SK-N-SH (cell line): ENCODE measurements around the gene MYO9B. TPM values are rescaled to one million over a fixed set of nuclear protein-coding genes. Genes with fewer than 3 reads are reported as not detected.
A peak's percentile ranks its signal among the peaks of the same experiment; 100 is the strongest.

Source experiments
- CTCF ChIA-PET: fragments of 300-600, 350-600 bp; formaldehyde crosslinking; extraction: SDS; loops from one replicate; lab custom pipeline; 2021; lab: Yijun Ruan, JAX
- POLR2A ChIA-PET: fragments of 350-600 bp; sonication (Branson Sonifier 250); formaldehyde crosslinking; extraction: SDS; loops from one replicate; lab custom pipeline; 2020; ENCODE audit warnings: antibody characterized with exemption, inconsistent platforms; lab: Yijun Ruan, JAX
- DNase-seq: peaks from one replicate; pipeline ENCODE4 v3.0.0; 2012
- H2AFZ ChIP-seq: fragments of 200-600 bp; sonication (generic); 2 replicates; pipeline ENCODE4 v1.8.1; 2016; ENCODE audit warnings: antibody characterized with exemption, mild to moderate bottlenecking, low read depth
- H3F3A ChIP-seq: fragments of 200-600 bp; sonication (generic); replicated peaks from 2 replicates; pipeline ENCODE3; 2016; ENCODE audit warnings: antibody characterized with exemption, mild to moderate bottlenecking; ENCODE audit not compliant: insufficient read depth
- H3K27ac ChIP-seq, 2 experiments: fragments of 200-500 bp in 1 of 2; fragments of 200-600 bp in 1 of 2; sonication (Bioruptor generic) in 1 of 2; sonication (generic), shearing (Covaris generic) in 1 of 2; 2 replicates each; pipeline versions ENCODE4 v1.5.1 to v1.6.1; 2014 to 2016; ENCODE audit warnings: low read depth in 2 of 2, inconsistent platforms in 1 of 2, low read length in 1 of 2, mild to moderate bottlenecking in 1 of 2, mixed read lengths in 1 of 2
- H3K27me3 ChIP-seq: fragments of 200-600 bp; sonication (generic), shearing (Covaris generic); 2 replicates; pipeline ENCODE4 v1.6.1; 2016; ENCODE audit warnings: mixed run types; ENCODE audit not compliant: insufficient read depth
- H3K36me3 ChIP-seq, 2 experiments: fragments of 200-500 bp in 1 of 2; fragments of 200-600 bp in 1 of 2; sonication (Bioruptor generic) in 1 of 2; sonication (generic) in 1 of 2; replicated peaks in 1 of 2; 2 replicates each; pipeline versions ENCODE3 to v1.5.1; 2014 to 2016; ENCODE audit warnings: low read length in 1 of 2, mild to moderate bottlenecking in 1 of 2; ENCODE audit not compliant: insufficient read depth in 2 of 2, control insufficient read depth in 1 of 2
- H3K4me1 ChIP-seq, 2 experiments: fragments of 200-500 bp in 1 of 2; fragments of 200-600 bp in 1 of 2; sonication (Bioruptor generic) in 1 of 2; sonication (generic), shearing (Covaris generic) in 1 of 2; 2 replicates each; pipeline versions ENCODE4 v1.5.1 to v1.6.1; 2014 to 2016; ENCODE audit warnings: low read depth in 1 of 2, low read length in 1 of 2, mixed run types in 1 of 2; ENCODE audit not compliant: insufficient read depth in 2 of 2, control insufficient read depth in 1 of 2
- H3K4me2 ChIP-seq: fragments of 200-600 bp; sonication (generic), shearing (Covaris generic); 2 replicates; pipeline ENCODE4 v1.6.1; 2017; ENCODE audit warnings: mixed run types
- H3K4me3 ChIP-seq, 2 experiments: fragments of 200-500 bp in 1 of 2; fragments of 200-600 bp in 1 of 2; sonication (Bioruptor generic) in 1 of 2; sonication (generic), shearing (Covaris generic) in 1 of 2; 2 replicates each; pipeline versions ENCODE4 v1.5.1 to v1.8.1; 2014 to 2016; ENCODE audit warnings: low read depth in 2 of 2, inconsistent platforms in 1 of 2, low read length in 1 of 2, mild to moderate bottlenecking in 1 of 2, mixed read lengths in 1 of 2, moderate library complexity in 1 of 2
- H3K79me2 ChIP-seq: fragments of 200-600 bp; sonication (generic); 2 replicates; pipeline ENCODE4 v1.8.1; 2017; ENCODE audit warnings: mild to moderate bottlenecking; ENCODE audit not compliant: insufficient read depth
- H3K9ac ChIP-seq: fragments of 200-600 bp; sonication (generic); 2 replicates; pipeline ENCODE4 v1.6.1; 2017; ENCODE audit warnings: mixed run types
- H3K9me2 ChIP-seq: fragments of 200-600 bp; sonication (generic); 2 replicates; pipeline ENCODE4 v1.6.1; 2017; ENCODE audit warnings: mixed run types
- H3K9me3 ChIP-seq: fragments of 200-600 bp; sonication (generic); 2 replicates; pipeline ENCODE4 v1.6.1; 2017; ENCODE audit warnings: mixed run types, mild to moderate bottlenecking, moderate library complexity
- H4K20me1 ChIP-seq: fragments of 200-600 bp; sonication (generic); 2 replicates; pipeline ENCODE4 v1.6.1; 2017; ENCODE audit warnings: mild to moderate bottlenecking, mixed run types; ENCODE audit not compliant: insufficient read depth
- CHD2 ChIP-seq: fragments of 150-350 bp; IDR thresholded peaks from 2 replicates; pipeline ENCODE4 v1.6.1; 2018; ENCODE audit warnings: low read length; ENCODE audit not compliant: partially characterized antibody
- ELF1 ChIP-seq: IDR thresholded peaks from 2 replicates; pipeline ENCODE4 v1.4.0; 2012
- EP300 ChIP-seq, 2 experiments: IDR thresholded peaks; 2 replicates each; pipeline versions ENCODE4 v1.4.0 to v1.6.1; 2012; ENCODE audit warnings: borderline replicate concordance in 1 of 2, low read depth in 1 of 2, low read length in 1 of 2
- EZH2phosphoT487 ChIP-seq: fragments of 200-600 bp; sonication (generic); IDR thresholded peaks from 2 replicates; pipeline ENCODE4 v1.6.1; 2017; ENCODE audit warnings: low read depth, mixed run types, mild to moderate bottlenecking, antibody characterized with exemption, moderate library complexity, borderline replicate concordance
- FOSL2 ChIP-seq: IDR thresholded peaks from 2 replicates; pipeline ENCODE4 v1.4.0; 2012; ENCODE audit warnings: low read depth, mild to moderate bottlenecking, moderate library complexity, borderline replicate concordance
- FOXJ3 ChIP-seq: sonication (generic); formaldehyde crosslinking; IDR thresholded peaks from 2 replicates; pipeline ENCODE4 v1.5.1; 2020; ENCODE audit warnings: mild to moderate bottlenecking, missing genetic modification reagents
- FOXM1 ChIP-seq: IDR thresholded peaks from 2 replicates; pipeline ENCODE4 v1.4.0; 2012; ENCODE audit warnings: low read depth, mild to moderate bottlenecking
- GABPA ChIP-seq: IDR thresholded peaks from 2 replicates; pipeline ENCODE4 v1.4.0; 2012; ENCODE audit warnings: low read depth, mild to moderate bottlenecking
- GATA2 ChIP-seq: sonication (generic); formaldehyde crosslinking; IDR thresholded peaks from 2 replicates; pipeline ENCODE4 v1.5.0; 2020; ENCODE audit warnings: mild to moderate bottlenecking, missing genetic modification reagents
- MEF2A ChIP-seq: IDR thresholded peaks from 2 replicates; pipeline ENCODE4 v1.4.0; 2012; ENCODE audit warnings: low read depth, borderline replicate concordance
- MXI1 ChIP-seq: IDR thresholded peaks from 2 replicates; pipeline ENCODE4 v1.6.1; 2012; ENCODE audit warnings: mild to moderate bottlenecking, low read depth, low read length, improper control_type of control experiment
- NRF1 ChIP-seq: IDR thresholded peaks from 2 replicates; pipeline ENCODE4 v1.6.1; 2012; ENCODE audit warnings: low read depth, mild to moderate bottlenecking, low read length
- RAD21 ChIP-seq: IDR thresholded peaks from 2 replicates; pipeline ENCODE4 v1.6.1; 2012; ENCODE audit warnings: mild to moderate bottlenecking, low read length
- RCOR1 ChIP-seq: fragments of 150-350 bp; IDR thresholded peaks from 2 replicates; pipeline ENCODE4 v1.6.1; 2017; ENCODE audit warnings: antibody characterized with exemption, low read length
- TCF12 ChIP-seq: IDR thresholded peaks from 2 replicates; pipeline ENCODE4 v1.4.0; 2012
- TEAD4 ChIP-seq: IDR thresholded peaks from 2 replicates; pipeline ENCODE4 v1.4.0; 2012; ENCODE audit warnings: mild to moderate bottlenecking, borderline replicate concordance; ENCODE audit not compliant: insufficient read depth
- WGBS: methylation state at CpG from one replicate; pipeline ENCODE4 v1.1.6; 2017; ENCODE audit warnings: low lambda C conversion rate; 5-methylcytosine and 5-hydroxymethylcytosine counted together
- polyA plus RNA-seq, 3 experiments: library from polyadenylated mRNA; depleted of rRNA; stranded (reverse); fragments of >200 nt; gene quantifications; 2 replicates each; pipeline ENCODE4 v1.2.3, GENCODE V29; 2012
- TF ChIP-seq, protein P1 (sequence below): IDR thresholded peaks from 2 replicates; pipeline ENCODE4; 2012
- TF ChIP-seq, protein P2 (sequence below): fragments of 200-600 bp; sonication (generic); IDR thresholded peaks from 2 replicates; pipeline ENCODE4 v1.6.1; 2017; ENCODE audit warnings: antibody characterized with exemption, mild to moderate bottlenecking, moderate library complexity

The MYO9B gene
- polyA plus RNA-seq, 1 of the 3 experiments (the other 2 are of a cell fraction), result 37.6 TPM

DNA sequence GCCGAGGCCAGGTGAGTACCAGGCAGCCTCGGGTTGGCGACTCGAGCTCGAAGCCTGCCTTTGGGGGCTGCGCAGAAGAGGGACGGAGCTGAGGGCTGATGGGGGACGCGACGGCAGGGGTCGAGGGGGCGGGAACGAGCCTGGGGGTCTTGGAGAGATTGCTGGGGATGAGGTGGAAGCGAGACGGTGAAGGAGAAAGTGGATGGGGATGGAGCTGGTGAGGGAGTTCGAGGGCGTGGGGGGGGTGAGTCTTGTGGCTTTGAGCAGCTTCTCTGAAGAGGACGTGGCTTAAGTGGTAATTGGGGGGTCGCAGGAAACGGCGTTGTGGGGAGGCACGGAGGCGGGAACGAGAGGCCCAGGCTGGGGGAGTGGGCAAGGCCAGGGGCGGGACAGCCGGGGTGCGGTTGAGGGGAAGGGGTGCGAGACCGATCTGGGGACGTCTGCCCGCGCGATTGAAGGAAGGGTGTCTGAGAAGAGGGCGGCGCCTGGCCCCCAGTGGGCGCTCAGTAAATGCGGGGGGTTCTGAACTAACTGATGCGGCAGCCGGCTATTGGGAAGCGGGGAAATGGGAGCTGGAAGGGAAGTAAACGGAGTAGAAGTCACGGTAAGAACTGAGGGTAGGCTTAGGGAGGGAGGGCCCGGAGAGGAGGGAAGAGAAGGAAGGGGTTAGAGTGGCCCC, 426 bp downstream of the MYO9B start:
- CTCF ChIA-PET, result interaction anchor here (0.8 to 1.2 kb wide), 3 partner anchors 9 to 229 kb away, joined by 3 read pairs; partner anchors contain the start of gene MRPL34

GRCh38 chr19:17076543-17076991, 990 bp downstream of the MYO9B start:
- TF ChIP-seq CHD2, result no peak
- TF ChIP-seq GABPA, result no peak
- TF ChIP-seq ELF1, result no peak
- TF ChIP-seq GATA2 (CRISPR knock-in tag), result no peak
- TF ChIP-seq MEF2A, result no peak
- TF ChIP-seq TCF12, result no peak
- TF ChIP-seq MXI1, result no peak
- TF ChIP-seq FOXM1, result no peak
- TF ChIP-seq EZH2phosphoT487, result no peak
- no peak for TF ChIP-seq EP300 (IDR thresholded peaks at IDR 0.05; ENCODE audit: borderline replicate concordance in 1 of 2, low read depth in 1 of 2, low read length in 1 of 2)
- TF ChIP-seq FOXJ3 (CRISPR knock-in tag), result no peak
- no peak for TF ChIP-seq TEAD4
- TF ChIP-seq, protein P1, sequence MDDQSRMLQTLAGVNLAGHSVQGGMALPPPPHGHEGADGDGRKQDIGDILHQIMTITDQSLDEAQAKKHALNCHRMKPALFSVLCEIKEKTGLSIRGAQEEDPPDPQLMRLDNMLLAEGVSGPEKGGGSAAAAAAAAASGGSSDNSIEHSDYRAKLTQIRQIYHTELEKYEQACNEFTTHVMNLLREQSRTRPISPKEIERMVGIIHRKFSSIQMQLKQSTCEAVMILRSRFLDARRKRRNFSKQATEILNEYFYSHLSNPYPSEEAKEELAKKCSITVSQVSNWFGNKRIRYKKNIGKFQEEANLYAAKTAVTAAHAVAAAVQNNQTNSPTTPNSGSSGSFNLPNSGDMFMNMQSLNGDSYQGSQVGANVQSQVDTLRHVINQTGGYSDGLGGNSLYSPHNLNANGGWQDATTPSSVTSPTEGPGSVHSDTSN, result no peak
- TF ChIP-seq RAD21, result no peak
- no peak for TF ChIP-seq RCOR1
- TF ChIP-seq FOSL2, result no peak
- H3K27me3 ChIP-seq, result no peaks in the 10 kb centered on the region
- peaks cover 21 to 39% of the 10 kb centered on the region in 2 experiments; a peak in 2 of 4 replicates for H3K4me1 ChIP-seq
- no peaks in the 10 kb centered on the region for H3K9me3 ChIP-seq
- H3K4me3 ChIP-seq, result peak overlapping the region; percentile 59 to 77
- peak overlapping the region; percentile 93 for H3K9ac ChIP-seq
- 3% methylated on average over 6 of the region's 12 CpGs for WGBS
- ChIA-PET POLR2A (no interaction called here), CTCF (interaction anchor here (0.8 to 1.2 kb wide), 3 partner anchors 129 to 229 kb away, joined by 3 read pairs; partner anchors contain the start of gene MRPL34)
- peaks cover 32% of the 10 kb centered on the region for H3F3A ChIP-seq
- H3K36me3 ChIP-seq, result no peaks in the 10 kb centered on the region
- H4K20me1 ChIP-seq, result peaks cover 22% of the 10 kb centered on the region
- no peak for DNase-seq
- H3K4me2 ChIP-seq, result peak overlapping the region; percentile 98
- peak overlapping the region in 1 of 2 experiments; percentile 72; a peak in 2 of 4 replicates for H3K27ac ChIP-seq
- H3K9me2 ChIP-seq, result no peaks in the 10 kb centered on the region
- peaks cover 83% of the 10 kb centered on the region for H3K79me2 ChIP-seq
- no peak overlapping the region for H2AFZ ChIP-seq

More for the DNA sequence above, 426 bp downstream of the MYO9B start:
- Histone ChIP-seq H3K4me2 (peak overlapping the region; percentile 98), H3K27ac (peak overlapping the region; percentile 72; a peak in 3 of 4 replicates), H3F3A (peaks cover 29% of the 10 kb centered on the region), H3K9me3 (no peaks in the 10 kb centered on the region), H3K4me1 (peaks cover 21 to 39% of the 10 kb centered on the region in 2 experiments; a peak in 2 of 4 replicates), H2AFZ (peak overlapping the region; percentile 41; the same call in 1 of the 2 replicates), H3K4me3 (peak overlapping the region; percentile 59 to 77), H3K9ac (peak overlapping the region; percentile 93), H3K9me2 (no peaks in the 10 kb centered on the region), H3K79me2 (peaks cover 78% of the 10 kb centered on the region), H4K20me1 (peaks cover 17% of the 10 kb centered on the region), H3K27me3 (no peaks in the 10 kb centered on the region), H3K36me3 (no peaks in the 10 kb centered on the region)
- WGBS, result under 1% methylated on average over 41 of the region's 43 CpGs
- no peak for DNase-seq
- POLR2A ChIA-PET, result no interaction called here
- TF ChIP-seq, protein P2, sequence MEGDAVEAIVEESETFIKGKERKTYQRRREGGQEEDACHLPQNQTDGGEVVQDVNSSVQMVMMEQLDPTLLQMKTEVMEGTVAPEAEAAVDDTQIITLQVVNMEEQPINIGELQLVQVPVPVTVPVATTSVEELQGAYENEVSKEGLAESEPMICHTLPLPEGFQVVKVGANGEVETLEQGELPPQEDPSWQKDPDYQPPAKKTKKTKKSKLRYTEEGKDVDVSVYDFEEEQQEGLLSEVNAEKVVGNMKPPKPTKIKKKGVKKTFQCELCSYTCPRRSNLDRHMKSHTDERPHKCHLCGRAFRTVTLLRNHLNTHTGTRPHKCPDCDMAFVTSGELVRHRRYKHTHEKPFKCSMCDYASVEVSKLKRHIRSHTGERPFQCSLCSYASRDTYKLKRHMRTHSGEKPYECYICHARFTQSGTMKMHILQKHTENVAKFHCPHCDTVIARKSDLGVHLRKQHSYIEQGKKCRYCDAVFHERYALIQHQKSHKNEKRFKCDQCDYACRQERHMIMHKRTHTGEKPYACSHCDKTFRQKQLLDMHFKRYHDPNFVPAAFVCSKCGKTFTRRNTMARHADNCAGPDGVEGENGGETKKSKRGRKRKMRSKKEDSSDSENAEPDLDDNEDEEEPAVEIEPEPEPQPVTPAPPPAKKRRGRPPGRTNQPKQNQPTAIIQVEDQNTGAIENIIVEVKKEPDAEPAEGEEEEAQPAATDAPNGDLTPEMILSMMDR, result 0 out of 2 replicates have a peak, but pooled peaks have one; percentile 6
- no peak for TF ChIP-seq NRF1
